Esophagus muscularis mucosa (tissue), 4 donors: ENCODE results near the gene ST3GAL2. TPM values are rescaled to one million over a fixed set of nuclear protein-coding genes. Genes with fewer than 3 reads are reported as not detected.

Source experiments
- DNase-seq: peaks from one replicate; pipeline ENCODE4 v3.0.0-alpha.2; 2017; ENCODE audit errors: extremely low spot score
- H3K27ac ChIP-seq, 4 donors: fragments of 200-600 bp; sonication (generic); replicated peaks in 1 of 4; 1 replicate in 3 of 4; 2 replicates in 1 of 4; pipeline ENCODE4 v1.5.1; 2016 to 2019; ENCODE audit warnings: mild to moderate bottlenecking in 1 of 4
- H3K27me3 ChIP-seq, 4 donors: fragments of 200-600 bp; sonication (generic); one replicate each; pipeline versions ENCODE4 v1.5.1 to v1.6.0; 2016 to 2019
- H3K36me3 ChIP-seq, 4 donors: fragments of 200-600 bp; sonication (generic); one replicate each; pipeline ENCODE4 v1.5.1; 2016 to 2019
- H3K4me1 ChIP-seq, 4 donors: fragments of 200-600 bp; sonication (generic); one replicate each; pipeline ENCODE4 v1.5.1; 2016 to 2019
- H3K4me3 ChIP-seq, 4 donors: fragments of 200-600 bp; sonication (generic); 1 replicate in 2 of 4; 2 replicates in 2 of 4; pipeline ENCODE4 v1.5.1; 2016 to 2019; ENCODE audit warnings: mild to moderate bottlenecking in 4 of 4, moderate library complexity in 1 of 4
- H3K9me3 ChIP-seq, 4 donors: fragments of 200-600 bp; sonication (generic); 1 replicate in 3 of 4; 2 replicates in 1 of 4; pipeline ENCODE4 v1.5.1; 2016 to 2019
- EP300 ChIP-seq: sonication (generic); formaldehyde crosslinking; IDR thresholded peaks from one replicate; pipeline ENCODE4 v1.6.1; 2017; ENCODE audit warnings: antibody characterized with exemption
- POLR2A ChIP-seq: fragments of 450-650 bp; IDR thresholded peaks from one replicate; pipeline ENCODE4 v1.6.1; 2017; ENCODE audit warnings: antibody characterized with exemption, moderate library complexity, mild to moderate bottlenecking, low read depth
- POLR2AphosphoS5 ChIP-seq, 2 donors: sonication (generic); formaldehyde crosslinking; IDR thresholded peaks; one replicate each; pipeline ENCODE4 v1.6.1; 2017; ENCODE audit warnings: antibody characterized with exemption in 2 of 2
- WGBS: methylation state at CpG from one replicate; pipeline ENCODE4 v1.1.5; 2018; 5-methylcytosine and 5-hydroxymethylcytosine counted together
- intact Hi-C: fragments of 100-400 bp; cut with DNase I; formaldehyde crosslinking; loops from one replicate; pipeline ENCODE4 v1.15.1; 2023
- total RNA-seq, 4 donors: library from RNA; depleted of rRNA; stranded (reverse); fragments of >200 nt; gene quantifications; one replicate each; pipeline versions ENCODE4 v1.1.0 to v1.2.1, GENCODE V29; 2016
- TF ChIP-seq, protein P1 (sequence below), 3 experiments: fragments of 200-600 bp in 2 of 3; fragments of 450-650 bp in 1 of 3; sonication (generic) in 2 of 3; IDR thresholded peaks; one replicate each; pipeline ENCODE4 v1.5.1; 2017 to 2019; ENCODE audit warnings: antibody characterized with exemption in 3 of 3, mild to moderate bottlenecking in 2 of 3, moderate library complexity in 1 of 3

ST3GAL2 gene
- total RNA-seq, 4 donors from 2014 or later = 18.6 to 34.9 (median 27.2) TPM

DNA sequence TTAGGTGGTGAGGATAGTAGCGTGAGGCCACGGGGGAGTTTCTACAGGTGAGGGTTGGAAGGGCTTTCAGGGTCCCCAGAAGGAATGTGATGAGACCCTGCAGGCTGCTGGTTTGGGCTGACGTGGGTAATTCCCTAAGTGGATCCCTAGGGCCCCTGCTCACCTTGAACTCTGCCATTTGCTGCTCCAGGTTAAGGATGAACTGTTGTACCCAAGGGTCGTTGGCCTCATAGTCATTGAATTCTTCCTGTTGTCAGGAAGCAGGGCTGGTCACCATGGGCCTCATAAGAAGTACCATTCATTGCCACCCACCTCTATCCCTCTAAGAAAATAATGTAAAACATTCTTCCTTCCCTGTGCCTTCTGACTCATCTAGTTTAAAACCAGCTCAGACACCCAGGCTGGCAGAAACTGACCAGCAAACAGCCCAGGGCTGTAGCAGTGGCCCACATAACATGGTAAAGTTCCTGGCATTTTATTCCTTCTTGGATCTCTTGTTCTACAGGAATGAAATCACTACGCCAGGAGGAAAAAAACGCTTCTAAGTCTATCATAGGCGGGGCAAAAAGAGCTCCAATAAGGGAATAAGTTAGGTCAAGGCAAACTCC, 43.1 kb upstream of the ST3GAL2 start:
- WGBS = 82% methylated on average over 7 of the region's 7 CpGs
- Histone ChIP-seq H3K36me3 (peaks cover 17 to 95% (median 77%) of the 10 kb centered on the region in 4 donors), H3K27ac (no peak overlapping the region), H3K4me3 (no peak overlapping the region), H3K9me3 (no peaks in the 10 kb centered on the region), H3K4me1 (peaks cover 12 to 21% (median 14%) of the 10 kb centered on the region in 4 donors), H3K27me3 (no peaks in the 10 kb centered on the region)
- TF ChIP-seq POLR2AphosphoS5 (IDR thresholded peaks at IDR 0.05) (no peak), POLR2A (no peak), EP300 (no peak)
- TF ChIP-seq, protein P1, sequence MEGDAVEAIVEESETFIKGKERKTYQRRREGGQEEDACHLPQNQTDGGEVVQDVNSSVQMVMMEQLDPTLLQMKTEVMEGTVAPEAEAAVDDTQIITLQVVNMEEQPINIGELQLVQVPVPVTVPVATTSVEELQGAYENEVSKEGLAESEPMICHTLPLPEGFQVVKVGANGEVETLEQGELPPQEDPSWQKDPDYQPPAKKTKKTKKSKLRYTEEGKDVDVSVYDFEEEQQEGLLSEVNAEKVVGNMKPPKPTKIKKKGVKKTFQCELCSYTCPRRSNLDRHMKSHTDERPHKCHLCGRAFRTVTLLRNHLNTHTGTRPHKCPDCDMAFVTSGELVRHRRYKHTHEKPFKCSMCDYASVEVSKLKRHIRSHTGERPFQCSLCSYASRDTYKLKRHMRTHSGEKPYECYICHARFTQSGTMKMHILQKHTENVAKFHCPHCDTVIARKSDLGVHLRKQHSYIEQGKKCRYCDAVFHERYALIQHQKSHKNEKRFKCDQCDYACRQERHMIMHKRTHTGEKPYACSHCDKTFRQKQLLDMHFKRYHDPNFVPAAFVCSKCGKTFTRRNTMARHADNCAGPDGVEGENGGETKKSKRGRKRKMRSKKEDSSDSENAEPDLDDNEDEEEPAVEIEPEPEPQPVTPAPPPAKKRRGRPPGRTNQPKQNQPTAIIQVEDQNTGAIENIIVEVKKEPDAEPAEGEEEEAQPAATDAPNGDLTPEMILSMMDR (IDR thresholded peaks at IDR 0.05) = no peak
- intact Hi-C loops = no loop called here
- DNase-seq = no peak

- Histone ChIP-seq H3K36me3 (peaks cover 17 to 88% (median 66%) of the 10 kb centered on the region in 4 donors), H3K9me3 (no peaks in the 10 kb centered on the region), H3K27me3 (no peaks in the 10 kb centered on the region), H3K27ac (no peak overlapping the region), H3K4me1 (peaks cover 20 to 31% (median 23%) of the 10 kb centered on the region in 4 donors), H3K4me3 (no peak overlapping the region)
- DNase-seq = no peak
- 88% methylated on average over 8 of the region's 17 CpGs for WGBS
- TF ChIP-seq, protein P1 (IDR thresholded peaks at IDR 0.05) = no peak
- TF ChIP-seq POLR2A (no peak), POLR2AphosphoS5 (IDR thresholded peaks at IDR 0.05) (no peak), EP300 (no peak)
- intact Hi-C loops = no loop called here
Observed at GRCh38 chr16:70480127-70481105, 41.5 kb upstream of the ST3GAL2 start.

DNA sequence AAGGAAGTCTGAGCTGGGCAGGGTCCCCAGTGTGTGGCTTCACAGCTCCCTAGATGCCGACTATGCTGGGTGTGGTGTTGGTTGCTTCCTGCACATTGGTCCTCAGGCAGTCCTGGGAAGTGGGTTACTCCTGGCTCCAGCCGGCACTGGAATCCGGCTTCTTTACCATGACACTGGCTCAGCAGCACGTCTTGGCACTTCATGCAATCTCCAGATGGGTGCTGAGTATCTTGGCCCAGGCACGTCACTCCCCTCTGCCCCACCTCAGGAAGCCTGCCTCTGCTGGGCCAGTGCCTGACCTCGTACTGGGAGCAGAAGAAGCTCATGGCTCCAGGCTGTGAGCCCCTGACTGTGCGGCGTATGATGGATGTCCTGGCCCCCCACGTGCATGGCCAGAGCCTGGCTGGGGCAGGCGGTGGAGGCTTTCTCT, 40.0 kb upstream of the ST3GAL2 start:
- Histone ChIP-seq H3K27ac (peak overlapping the region in 2 of 4 donors; percentile 6 to 8), H3K27me3 (no peaks in the 10 kb centered on the region), H3K4me3 (no peak overlapping the region), H3K36me3 (peaks cover 21 to 88% (median 72%) of the 10 kb centered on the region in 4 donors), H3K4me1 (peaks cover 20 to 31% (median 23%) of the 10 kb centered on the region in 4 donors), H3K9me3 (no peaks in the 10 kb centered on the region)
- no peak for DNase-seq
- 44% methylated on average over 3 of the region's 10 CpGs for WGBS
- intact Hi-C loops = no loop called here
- TF ChIP-seq POLR2AphosphoS5 (IDR thresholded peaks at IDR 0.05) = no peak
- TF ChIP-seq, protein P1 (IDR thresholded peaks at IDR 0.05) = no peak
- no peak for TF ChIP-seq EP300
- TF ChIP-seq POLR2A = no peak

DNA sequence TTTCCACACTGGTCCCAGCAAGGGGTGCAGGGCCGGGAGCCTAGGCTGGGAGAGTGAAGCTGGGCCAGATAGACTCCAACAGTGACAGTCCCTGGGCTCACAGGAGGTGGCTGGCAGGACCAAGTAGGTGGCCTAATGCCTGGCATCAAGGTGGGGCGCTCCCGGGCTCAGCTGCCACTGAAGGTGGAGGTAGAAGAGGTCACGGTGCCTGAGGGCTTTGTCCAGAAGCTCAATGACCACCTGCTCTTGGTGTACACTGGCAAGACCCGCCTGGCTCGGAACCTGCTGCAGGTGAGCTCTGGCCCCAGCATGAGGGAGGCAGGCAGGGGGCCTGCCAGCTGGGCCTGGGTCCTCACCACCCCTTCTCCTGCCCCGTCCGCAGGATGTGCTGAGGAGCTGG, 39.3 kb upstream of the ST3GAL2 start:
- intact Hi-C loops = no loop called here
- TF ChIP-seq POLR2A (no peak), EP300 (no peak), POLR2AphosphoS5 (IDR thresholded peaks at IDR 0.05) (no peak)
- TF ChIP-seq, protein P1 (IDR thresholded peaks at IDR 0.05) = no peak
- H3K4me3 ChIP-seq = no peak overlapping the region
- H3K27ac ChIP-seq = peak overlapping the region in 2 of 4 donors; percentile 6 to 30
- 100% methylated on average over 2 of the region's 8 CpGs for WGBS
- H3K4me1 ChIP-seq = peaks cover 20 to 31% (median 23%) of the 10 kb centered on the region in 4 donors
- DNase-seq = no peak
- no peaks in the 10 kb centered on the region for H3K27me3 ChIP-seq
- H3K36me3 ChIP-seq = peaks cover 24 to 88% (median 71%) of the 10 kb centered on the region in 4 donors
- H3K9me3 ChIP-seq = no peaks in the 10 kb centered on the region
